Fibroblast of lung (primary cell): ENCODE data around the gene NCKIPSD. TPM values are rescaled to one million over a fixed set of nuclear protein-coding genes. Genes with fewer than 3 reads are reported as not detected.

ENCODE experiments used
- DNase-seq, 2 donors: peaks; one replicate each; pipeline versions ENCODE4 v3.0.0 to v3.0.0-alpha.2; 2010; ENCODE audit warnings: low read depth in 2 of 2
- H2AFZ ChIP-seq: 2 replicates; pipeline ENCODE4 v1.5.1; 2012; ENCODE audit warnings: low read length, control low read depth, inconsistent platforms
- H3K27ac ChIP-seq: 2 replicates; pipeline ENCODE4 v1.5.1; 2011; ENCODE audit warnings: low read length, control low read depth; ENCODE audit not compliant: insufficient read depth
- H3K27me3 ChIP-seq: 2 replicates; pipeline ENCODE4 v1.5.1; 2011; ENCODE audit warnings: mild to moderate bottlenecking, low read length; ENCODE audit not compliant: control insufficient read depth, insufficient read depth
- H3K36me3 ChIP-seq: 2 replicates; pipeline ENCODE4 v1.5.1; 2011; ENCODE audit warnings: low read length; ENCODE audit not compliant: control insufficient read depth, insufficient read depth
- H3K4me1 ChIP-seq: 2 replicates; pipeline ENCODE4 v1.5.1; 2011; ENCODE audit warnings: low read length; ENCODE audit not compliant: control insufficient read depth, insufficient read depth; ENCODE audit errors: extremely low read depth
- H3K4me2 ChIP-seq: 2 replicates; pipeline ENCODE4 v1.5.1; 2011; ENCODE audit warnings: low read length, control low read depth; ENCODE audit not compliant: insufficient read depth; ENCODE audit errors: extremely low read depth
- H3K4me3 ChIP-seq, 4 experiments: fragments of 200-600 bp in 1 of 4; sonication (generic) in 1 of 4; replicated peaks in 1 of 4; 2 replicates each; pipeline ENCODE4 v1.5.1; 2011 to 2016; ENCODE audit warnings: low read length in 4 of 4, low read depth in 3 of 4, mild to moderate bottlenecking in 3 of 4, control low read depth in 2 of 4, inconsistent platforms in 1 of 4, mixed read lengths in 1 of 4; ENCODE audit not compliant: insufficient read depth in 1 of 4; ENCODE audit errors: control extremely low read depth in 1 of 4
- H3K79me2 ChIP-seq: 2 replicates; pipeline ENCODE4 v1.5.1; 2012; ENCODE audit warnings: mild to moderate bottlenecking, low read length, inconsistent platforms; ENCODE audit not compliant: control insufficient read depth, insufficient read depth
- H3K9ac ChIP-seq: 2 replicates; pipeline ENCODE4 v1.5.1; 2011; ENCODE audit warnings: mild to moderate bottlenecking, low read length, control low read depth; ENCODE audit not compliant: insufficient read depth
- H3K9me3 ChIP-seq: 2 replicates; pipeline ENCODE4 v1.5.1; 2012; ENCODE audit warnings: low read depth, low read length; ENCODE audit not compliant: control insufficient read depth, insufficient read depth
- H4K20me1 ChIP-seq: 2 replicates; pipeline ENCODE4 v1.5.1; 2011; ENCODE audit warnings: low read length; ENCODE audit not compliant: control insufficient read depth, insufficient read depth; ENCODE audit errors: extremely low read depth
- EZH2 ChIP-seq: IDR thresholded peaks from 2 replicates; pipeline ENCODE4 v1.5.1; 2012; ENCODE audit warnings: low read length, control low read depth, mild to moderate bottlenecking; ENCODE audit errors: missing control alignments
- polyA plus RNA-seq, 2 donors: library from polyadenylated mRNA; depleted of rRNA in 1 of 2; stranded (reverse) in 1 of 2; unstranded in 1 of 2; fragments of >200 nt; gene quantifications; 2 replicates each; pipeline ENCODE4 v1.2.1, GENCODE V29; 2011 to 2012; ENCODE audit warnings: missing spikeins in 1 of 2
- total RNA-seq: library from RNA; depleted of rRNA; stranded (reverse); fragments of >200 nt; gene quantifications from 2 replicates; pipeline ENCODE4 v1.2.1, GENCODE V29; 2014
- TF ChIP-seq, protein P1 (sequence below), 2 donors: IDR thresholded peaks in 1 of 2; conservative IDR thresholded peaks in 1 of 2; 1 replicate in 1 of 2; 2 replicates in 1 of 2; pipeline ENCODE4 v1.5.1; 2011 to 2012; ENCODE audit warnings: low read length in 2 of 2, control low read depth in 1 of 2, inconsistent platforms in 1 of 2, low read depth in 1 of 2, mild to moderate bottlenecking in 1 of 2

Gene NCKIPSD
- total and polyA plus RNA-seq, 2 donors (not counting 1 experiment from before 2014, with no cell fraction given) = 14.6 to 23.3 TPM

DNA sequence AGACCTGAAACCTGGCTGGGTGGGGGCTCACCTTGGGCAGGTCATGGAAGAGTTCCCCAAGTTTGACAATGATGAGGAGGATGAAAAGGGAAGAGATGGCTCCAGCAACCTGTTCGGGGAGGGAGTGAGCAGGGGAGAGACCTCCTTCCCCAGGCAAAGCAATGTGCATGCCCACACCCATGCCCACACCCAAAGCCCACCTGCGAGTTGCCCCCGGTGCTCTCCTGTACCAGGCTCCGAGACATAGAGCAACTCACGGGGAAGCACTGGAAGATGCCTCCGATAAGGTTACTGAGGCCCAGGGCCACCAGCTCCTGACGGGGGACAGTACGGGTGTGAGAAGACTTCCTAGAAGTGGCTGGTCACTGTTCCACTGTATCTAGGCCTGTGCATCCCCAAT, 55.3 kb downstream of the NCKIPSD start:
- peaks cover 36% of the 10 kb centered on the region for H3K36me3 ChIP-seq

DNA sequence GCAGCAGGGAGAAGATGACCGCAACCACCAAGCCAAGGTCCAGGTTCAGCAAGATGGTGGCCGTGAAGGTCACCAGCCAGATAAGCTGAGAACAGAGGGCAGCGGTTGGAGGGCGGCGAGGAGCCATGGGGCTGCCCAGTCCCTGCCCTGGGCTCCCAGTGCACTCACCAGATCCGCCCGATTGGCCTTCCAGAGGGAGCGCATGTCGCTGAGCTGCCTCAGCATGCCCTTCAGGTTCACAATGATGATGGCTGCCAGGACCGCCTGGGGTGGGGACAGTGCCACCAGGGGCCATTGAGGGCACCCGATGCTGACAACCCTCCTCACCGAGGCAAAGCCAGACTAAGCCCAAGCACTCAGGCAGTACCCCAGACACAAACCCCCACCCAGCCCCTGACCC, 55.8 kb downstream of the NCKIPSD start:
- Histone ChIP-seq H2AFZ (no peak overlapping the region), H3K79me2 (peaks cover 6% of the 10 kb centered on the region), H3K4me2 (no peak overlapping the region), H3K27me3 (no peaks in the 10 kb centered on the region), H3K4me3 (no peak overlapping the region), H4K20me1 (no peaks in the 10 kb centered on the region), H3K9ac (no peak overlapping the region), H3K27ac (no peak overlapping the region), H3K36me3 (peaks cover 36% of the 10 kb centered on the region), H3K9me3 (no peaks in the 10 kb centered on the region), H3K4me1 (peaks cover 6% of the 10 kb centered on the region)
- DNase-seq = no peak
- TF ChIP-seq EZH2 = no peak
- TF ChIP-seq, protein P1, sequence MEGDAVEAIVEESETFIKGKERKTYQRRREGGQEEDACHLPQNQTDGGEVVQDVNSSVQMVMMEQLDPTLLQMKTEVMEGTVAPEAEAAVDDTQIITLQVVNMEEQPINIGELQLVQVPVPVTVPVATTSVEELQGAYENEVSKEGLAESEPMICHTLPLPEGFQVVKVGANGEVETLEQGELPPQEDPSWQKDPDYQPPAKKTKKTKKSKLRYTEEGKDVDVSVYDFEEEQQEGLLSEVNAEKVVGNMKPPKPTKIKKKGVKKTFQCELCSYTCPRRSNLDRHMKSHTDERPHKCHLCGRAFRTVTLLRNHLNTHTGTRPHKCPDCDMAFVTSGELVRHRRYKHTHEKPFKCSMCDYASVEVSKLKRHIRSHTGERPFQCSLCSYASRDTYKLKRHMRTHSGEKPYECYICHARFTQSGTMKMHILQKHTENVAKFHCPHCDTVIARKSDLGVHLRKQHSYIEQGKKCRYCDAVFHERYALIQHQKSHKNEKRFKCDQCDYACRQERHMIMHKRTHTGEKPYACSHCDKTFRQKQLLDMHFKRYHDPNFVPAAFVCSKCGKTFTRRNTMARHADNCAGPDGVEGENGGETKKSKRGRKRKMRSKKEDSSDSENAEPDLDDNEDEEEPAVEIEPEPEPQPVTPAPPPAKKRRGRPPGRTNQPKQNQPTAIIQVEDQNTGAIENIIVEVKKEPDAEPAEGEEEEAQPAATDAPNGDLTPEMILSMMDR (conservative IDR thresholded peaks at IDR 0.05 in 1 of 2, IDR thresholded peaks at IDR 0.05 in 1 of 2; ENCODE audit: low read depth in 1 of 2, low read length in 2 of 2) = no peak

More for the DNA sequence above, 55.3 kb downstream of the NCKIPSD start:
- H3K27me3 ChIP-seq = no peaks in the 10 kb centered on the region
- no peak overlapping the region for H2AFZ ChIP-seq
- no peak overlapping the region for H3K27ac ChIP-seq
- H3K4me2 ChIP-seq = no peak overlapping the region
- TF ChIP-seq, protein P1 (conservative IDR thresholded peaks at IDR 0.05 in 1 of 2, IDR thresholded peaks at IDR 0.05 in 1 of 2; ENCODE audit: low read depth in 1 of 2, low read length in 2 of 2) = no peak
- no peak for TF ChIP-seq EZH2
- no peak overlapping the region for H3K9ac ChIP-seq
- H4K20me1 ChIP-seq = no peaks in the 10 kb centered on the region
- peaks cover 6% of the 10 kb centered on the region for H3K4me1 ChIP-seq
- DNase-seq = no peak
- no peak overlapping the region for H3K4me3 ChIP-seq
- H3K79me2 ChIP-seq = peaks cover 6% of the 10 kb centered on the region
- H3K9me3 ChIP-seq = no peaks in the 10 kb centered on the region

DNA sequence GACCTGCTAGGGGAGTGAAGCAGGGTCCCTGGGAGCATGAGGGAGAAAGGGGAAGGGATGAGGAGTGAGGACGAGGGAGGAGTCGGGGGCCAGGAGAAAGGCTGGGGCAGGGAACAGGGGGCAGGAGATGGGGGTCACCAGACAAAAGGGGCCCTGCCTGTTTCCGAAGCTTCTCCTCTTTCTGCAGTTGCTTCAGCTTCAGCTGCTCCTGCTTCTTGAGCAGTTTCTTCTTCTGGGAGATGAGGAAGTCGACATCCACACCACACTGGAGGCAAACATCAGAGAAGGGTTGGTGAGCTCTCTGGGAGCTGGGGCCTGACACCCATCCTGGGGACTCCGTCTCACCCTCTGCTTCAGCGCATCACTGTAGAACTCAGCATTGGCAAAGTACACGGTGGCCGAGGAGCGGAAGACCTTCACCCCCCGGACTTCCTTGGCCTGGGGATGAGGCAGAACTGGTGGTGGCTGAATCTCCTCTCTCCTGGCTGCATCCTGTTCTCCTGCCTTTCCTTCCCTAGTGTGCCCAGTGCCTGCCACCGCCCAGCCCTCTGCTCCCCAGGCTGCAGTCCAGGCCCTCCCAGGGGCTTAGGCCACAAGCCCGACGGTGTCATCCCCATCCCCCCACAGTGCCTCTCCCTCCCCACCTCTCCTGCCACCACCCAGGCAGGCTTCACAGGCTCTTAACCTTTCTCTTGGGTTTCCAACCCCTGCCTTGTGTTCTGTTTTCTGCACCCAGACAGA, 57.3 kb downstream of the NCKIPSD start:
- Histone ChIP-seq H3K79me2 (no peaks in the 10 kb centered on the region), H3K4me2 (no peak overlapping the region), H3K27me3 (no peaks in the 10 kb centered on the region), H3K4me3 (no peak overlapping the region), H2AFZ (no peak overlapping the region), H3K9me3 (no peaks in the 10 kb centered on the region), H3K9ac (no peak overlapping the region), H4K20me1 (no peaks in the 10 kb centered on the region), H3K27ac (no peak overlapping the region), H3K4me1 (no peaks in the 10 kb centered on the region), H3K36me3 (peaks cover 36% of the 10 kb centered on the region)
- no peak for DNase-seq
- TF ChIP-seq, protein P1 (conservative IDR thresholded peaks at IDR 0.05 in 1 of 2, IDR thresholded peaks at IDR 0.05 in 1 of 2; ENCODE audit: low read depth in 1 of 2, low read length in 2 of 2) = no peak
- TF ChIP-seq EZH2 = no peak
